ENCODE data around the gene RAB39A. TPM values are rescaled to one million over a fixed set of nuclear protein-coding genes. Genes with fewer than 3 reads are reported as not detected.

RAB39A gene
- polyA plus RNA-seq, 1 donor = 0.49 TPM

GRCh38 chr11:107962181-107962580 lies 33.9 kb downstream of the RAB39A start:
- no peak for DNase-seq

GRCh38 chr11:107963091-107963490 lies 34.8 kb downstream of the RAB39A start:
- DNase-seq = no peak

- DNase-seq = no peak
These were observed 41.0 kb downstream of the RAB39A start for GRCh38 chr11:107969219-107969618.

GRCh38 chr11:107970049-107970448 lies 41.8 kb downstream of the RAB39A start:
- no peak for DNase-seq

GRCh38 chr11:107973641-107974040 lies 45.4 kb downstream of the RAB39A start:
- DNase-seq = no peak

GRCh38 chr11:107988397-107989158 lies 60.3 kb downstream of the RAB39A start:
- no peak for DNase-seq

- no peak for DNase-seq
These were observed 63.7 kb downstream of the RAB39A start for GRCh38 chr11:107991868-107992414.

- no peak for DNase-seq
These were observed 67.9 kb downstream of the RAB39A start for GRCh38 chr11:107996006-107996776.

GRCh38 chr11:107998761-107999160 lies 70.5 kb downstream of the RAB39A start:
- no peak for DNase-seq

GRCh38 chr11:107999759-108000455 lies 71.7 kb downstream of the RAB39A start:
- no peak for DNase-seq

- no peak for DNase-seq
These were observed 74.2 kb downstream of the RAB39A start for GRCh38 chr11:108002476-108002875.

GRCh38 chr11:108003623-108004022 lies 75.4 kb downstream of the RAB39A start:
- no peak for DNase-seq

GRCh38 chr11:108007819-108008218 lies 79.6 kb downstream of the RAB39A start:
- no peak for DNase-seq

GRCh38 chr11:108008656-108009496 lies 80.6 kb downstream of the RAB39A start, which contains the start of gene CUL5:
Gene CUL5, plus strand, starts transcription at chr11:108008898. Its CDS starts 451 bp downstream, at chr11:108009349.
- DNase-seq = peak; percentile 96

GRCh38 chr11:108009497-108010370 lies 81.5 kb downstream of the RAB39A start:
- DNase-seq = peak; percentile 4

GRCh38 chr11:108012139-108012725 lies 84.0 kb downstream of the RAB39A start:
- DNase-seq = no peak

Data from hindlimb muscle (tissue), 1 donor.